Activated naive CD4-positive, alpha-beta T cell treated with anti-CD3 and anti-CD28 coated beads, Interleukin-2, amount 50 U/mL, for 72 hours (primary cell): Measurements from ENCODE around the gene KRT16. TPM values are rescaled to one million over a fixed set of nuclear protein-coding genes. Genes with fewer than 3 reads are reported as not detected.
"Not testable (repeated sequence)": the region's sequence is repeated elsewhere in the genome, so short reads cannot be mapped to it uniquely, and the experiment has no call there.

Source experiments
- ATAC-seq, 2 donors: fragments of 150-1000 bp; cut with Tn5 transposase; 2 replicates each; pipeline ENCODE4 v1.10.0; 2021; ENCODE audit warnings: mild to moderate bottlenecking in 2 of 2, moderate library complexity in 2 of 2
- DNase-seq, 2 donors: peaks; one replicate each; pipeline ENCODE4 v3.0.0; 2021 to 2022; ENCODE audit warnings: low spot score in 2 of 2
- H3K27ac Mint-ChIP-seq, 2 donors: one replicate each; pipeline ENCODE4 v1.8.0; 2022; ENCODE audit warnings: mild to moderate bottlenecking in 2 of 2, mixed read lengths in 2 of 2
- H3K36me3 Mint-ChIP-seq, 2 donors: one replicate each; pipeline ENCODE4 v1.8.0; 2022; ENCODE audit warnings: mixed read lengths in 2 of 2
- H3K9me3 Mint-ChIP-seq, 2 donors: one replicate each; pipeline ENCODE4 v1.8.0; 2022; ENCODE audit warnings: mixed read lengths in 2 of 2
- total RNA-seq, 2 donors: library from RNA; stranded (reverse); gene quantifications; one replicate each; pipeline ENCODE4 v1.2.3, GENCODE V29; 2022

KRT16 gene
- total RNA-seq, 2 donors from 2014 or later, result not detected

DNA sequence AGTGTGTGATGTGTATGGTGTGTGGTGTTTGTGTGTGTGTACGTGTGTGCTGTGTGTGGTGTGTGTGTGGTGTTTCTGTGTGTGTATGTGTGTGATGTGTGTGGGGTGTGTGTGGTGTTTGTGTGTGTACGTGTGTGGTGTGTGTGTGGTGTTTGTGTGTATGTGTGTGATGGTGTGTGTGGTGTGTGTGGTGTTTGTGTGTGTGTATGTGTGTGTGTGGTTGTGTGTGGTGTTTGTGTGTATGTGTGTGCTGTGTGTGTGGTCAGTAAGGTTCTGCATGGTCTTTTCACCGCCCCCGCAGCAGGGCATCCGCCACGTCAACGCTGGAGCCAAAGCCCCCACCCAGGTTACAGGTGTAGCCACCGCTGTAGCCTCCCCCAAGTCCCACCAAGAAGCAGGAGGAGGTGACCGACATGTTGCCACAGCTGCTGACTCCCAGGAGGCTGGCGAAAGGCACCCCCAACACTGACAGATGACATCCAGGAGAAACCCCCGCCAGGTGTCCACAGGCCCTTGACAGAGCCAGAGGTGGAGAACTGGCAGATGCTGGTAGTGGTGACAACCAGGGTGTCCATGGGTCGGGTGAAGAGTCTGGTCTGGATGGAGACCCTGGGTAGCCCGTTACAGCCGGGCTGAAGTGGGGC, 21.1 kb upstream of the KRT16 start:
- H3K9me3 Mint-ChIP-seq, result no peaks in the 10 kb centered on the region
- ATAC-seq, result peak in 1 of 2 donors; percentile 53
- H3K36me3 Mint-ChIP-seq, result no peaks in the 10 kb centered on the region
- H3K27ac Mint-ChIP-seq, result no peak overlapping the region
- peak in 1 of 2 donors; percentile 13 for DNase-seq

DNA sequence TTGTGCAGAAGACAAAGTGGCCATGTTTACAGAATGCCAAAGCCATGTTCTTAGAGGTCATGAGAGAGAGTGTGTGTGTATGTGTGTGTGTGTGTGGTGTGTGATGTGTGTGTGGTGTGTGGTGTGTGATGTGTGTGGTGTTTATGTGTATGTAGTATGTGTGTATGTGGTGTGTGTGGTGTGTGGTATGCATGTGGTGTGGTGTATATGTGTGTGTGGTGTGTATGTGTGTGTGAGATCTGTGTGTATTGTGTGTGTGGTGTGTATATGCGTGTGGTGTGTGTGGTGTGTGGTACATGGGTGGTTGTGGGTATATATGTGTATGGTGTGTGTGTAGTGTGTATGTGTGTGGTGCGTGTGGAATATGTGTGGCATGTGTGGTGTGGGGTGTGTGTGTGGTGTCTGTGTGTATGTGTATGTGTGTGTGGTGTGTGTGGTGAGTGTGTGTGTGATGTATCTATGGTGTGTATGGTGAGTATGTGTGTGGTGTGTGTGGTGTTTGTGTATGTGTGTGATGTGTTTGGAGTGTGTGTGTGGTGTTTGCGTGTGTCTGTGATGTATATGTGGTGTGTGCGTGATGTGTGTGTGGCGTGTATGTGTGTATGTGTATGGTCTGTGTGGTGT, 20.0 kb upstream of the KRT16 start:
- ATAC-seq (no peak), DNase-seq (no peak)
- H3K36me3 Mint-ChIP-seq, result no peaks in the 10 kb centered on the region
- no peak overlapping the region for H3K27ac Mint-ChIP-seq
- H3K9me3 Mint-ChIP-seq, result no peaks in the 10 kb centered on the region

DNA sequence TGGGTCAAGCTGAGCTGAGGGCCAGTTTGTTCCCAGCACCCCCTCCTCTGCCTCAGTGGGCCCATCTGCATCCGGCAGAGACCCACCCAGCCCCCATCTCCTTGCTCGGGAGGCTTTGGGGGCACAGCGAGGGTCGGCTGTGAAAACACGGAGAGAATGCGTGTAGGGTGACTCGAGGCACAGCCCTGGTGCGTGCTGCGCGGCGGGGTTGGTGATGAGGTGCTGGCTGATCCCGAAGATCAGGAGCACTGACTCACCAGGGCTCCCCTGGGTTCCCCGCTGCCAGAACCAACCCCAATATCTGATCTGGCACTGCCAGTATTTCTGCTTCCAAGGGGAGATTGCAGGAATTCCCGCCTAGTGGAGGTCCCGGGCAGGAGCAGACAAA, 19.3 kb upstream of the KRT16 start:
- Mint-ChIP-seq H3K9me3 (no peaks in the 10 kb centered on the region), H3K36me3 (no peaks in the 10 kb centered on the region), H3K27ac (no peak overlapping the region)
- ATAC-seq, result no peak
- no peak for DNase-seq

DNA sequence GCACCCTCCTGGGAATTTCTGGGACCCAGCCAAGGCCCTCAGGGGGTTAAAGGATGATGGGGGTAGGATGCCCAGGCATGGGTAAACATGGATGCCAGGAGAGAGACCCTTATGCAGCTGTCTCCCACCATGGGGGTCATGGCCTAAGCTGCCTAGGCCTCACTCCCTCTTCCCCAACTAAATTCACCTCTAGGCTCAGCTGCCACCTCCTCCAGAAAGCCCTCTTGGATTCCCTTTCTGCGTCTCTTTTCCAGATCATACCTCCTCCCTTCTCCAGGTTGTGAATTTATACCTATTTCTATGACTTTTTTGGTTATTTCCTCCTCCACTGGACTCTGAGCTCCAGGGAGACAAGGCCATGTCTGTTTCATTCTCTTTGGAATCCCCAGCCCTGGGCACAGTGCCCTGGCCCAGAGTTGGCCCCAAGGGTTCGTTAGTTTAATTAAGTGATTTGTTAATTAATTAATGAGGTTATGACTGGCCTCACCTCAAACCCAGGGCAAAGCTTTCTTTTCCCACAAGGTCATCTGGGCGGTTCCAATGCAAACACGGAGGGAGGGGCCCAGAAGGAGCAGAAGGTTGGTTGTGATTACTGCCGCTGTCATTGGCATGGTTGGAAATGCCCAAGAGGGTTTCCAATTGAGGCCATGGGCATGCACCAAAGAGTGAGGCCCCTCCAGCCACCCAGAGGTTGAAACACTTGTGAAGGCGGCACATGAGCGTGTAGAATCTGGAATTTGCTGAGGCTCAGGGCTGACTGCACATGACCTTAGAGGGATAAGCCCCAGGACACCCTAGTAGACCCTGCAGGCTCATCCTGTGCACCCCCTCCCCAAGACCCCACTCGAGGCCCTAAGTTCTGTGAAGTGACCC, 18.7 kb upstream of the KRT16 start:
- DNase-seq, result no peak
- H3K9me3 Mint-ChIP-seq, result no peaks in the 10 kb centered on the region
- H3K36me3 Mint-ChIP-seq, result no peaks in the 10 kb centered on the region
- no peak overlapping the region for H3K27ac Mint-ChIP-seq
- ATAC-seq, result no peak

DNA sequence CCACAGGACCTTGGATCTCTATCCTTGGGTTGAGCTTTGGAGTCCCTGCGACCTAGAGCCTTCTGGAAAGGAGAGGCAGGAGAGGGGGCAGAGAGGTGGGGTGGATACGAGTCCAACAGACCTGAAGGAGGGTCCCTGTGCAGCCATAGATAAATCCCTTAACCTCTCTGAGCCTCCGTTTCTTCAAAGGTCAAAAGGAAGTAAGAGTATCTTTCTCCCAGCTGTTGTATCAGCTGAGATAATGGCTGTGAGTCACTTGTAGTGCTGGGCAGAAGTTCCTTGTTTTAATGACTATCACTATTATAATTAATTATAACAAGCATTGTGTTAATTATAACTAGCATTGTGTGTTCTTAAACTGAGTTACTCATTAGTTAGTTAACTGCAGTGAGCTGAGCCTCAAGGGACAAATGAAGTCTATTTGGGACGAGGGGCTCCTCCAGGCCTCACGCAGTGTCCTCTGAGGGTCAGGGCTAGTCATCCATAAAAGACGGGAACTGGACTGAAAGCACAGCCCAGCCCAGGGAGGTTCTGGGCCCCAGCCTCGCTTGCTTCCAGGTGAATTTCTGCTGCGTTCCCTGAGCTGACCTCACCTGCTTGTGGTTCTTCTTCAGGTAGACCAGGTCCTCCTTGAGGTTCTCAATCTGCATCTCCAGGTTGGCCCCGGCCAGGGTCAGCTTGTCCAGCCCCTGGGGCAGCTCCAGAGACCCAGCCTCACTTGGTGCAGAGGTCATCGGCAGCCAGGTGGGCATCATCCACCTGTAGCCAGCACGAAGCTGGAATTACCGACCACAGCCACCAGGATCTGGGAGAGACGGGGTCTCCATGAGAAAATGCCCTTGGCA, 17.5 kb upstream of the KRT16 start:
- Mint-ChIP-seq H3K9me3 (no peaks in the 10 kb centered on the region), H3K27ac (no peak overlapping the region), H3K36me3 (no peaks in the 10 kb centered on the region)
- DNase-seq (no peak), ATAC-seq (no peak)

DNA sequence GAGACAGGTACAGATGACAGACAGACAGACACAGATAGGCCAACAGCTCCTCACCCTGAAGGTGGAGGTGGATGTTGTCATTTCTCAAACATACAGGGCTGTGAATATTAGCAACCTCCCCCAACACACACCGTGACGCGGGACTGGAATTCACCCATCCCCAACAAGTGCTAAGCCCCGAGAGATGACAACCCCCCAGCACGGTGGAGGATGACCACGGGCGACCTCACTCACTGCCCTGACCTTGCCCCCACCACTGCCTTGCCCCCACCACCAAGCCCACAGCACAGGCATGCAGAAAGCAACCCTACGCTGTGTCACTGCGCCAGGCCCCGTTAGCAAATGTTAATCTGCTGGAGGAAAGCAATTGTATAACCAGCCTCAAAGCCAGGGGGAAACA, 16.7 kb upstream of the KRT16 start:
- no peaks in the 10 kb centered on the region for H3K9me3 Mint-ChIP-seq
- ATAC-seq (no peak), DNase-seq (no peak)
- no peak overlapping the region for H3K27ac Mint-ChIP-seq
- H3K36me3 Mint-ChIP-seq, result no peaks in the 10 kb centered on the region

DNA sequence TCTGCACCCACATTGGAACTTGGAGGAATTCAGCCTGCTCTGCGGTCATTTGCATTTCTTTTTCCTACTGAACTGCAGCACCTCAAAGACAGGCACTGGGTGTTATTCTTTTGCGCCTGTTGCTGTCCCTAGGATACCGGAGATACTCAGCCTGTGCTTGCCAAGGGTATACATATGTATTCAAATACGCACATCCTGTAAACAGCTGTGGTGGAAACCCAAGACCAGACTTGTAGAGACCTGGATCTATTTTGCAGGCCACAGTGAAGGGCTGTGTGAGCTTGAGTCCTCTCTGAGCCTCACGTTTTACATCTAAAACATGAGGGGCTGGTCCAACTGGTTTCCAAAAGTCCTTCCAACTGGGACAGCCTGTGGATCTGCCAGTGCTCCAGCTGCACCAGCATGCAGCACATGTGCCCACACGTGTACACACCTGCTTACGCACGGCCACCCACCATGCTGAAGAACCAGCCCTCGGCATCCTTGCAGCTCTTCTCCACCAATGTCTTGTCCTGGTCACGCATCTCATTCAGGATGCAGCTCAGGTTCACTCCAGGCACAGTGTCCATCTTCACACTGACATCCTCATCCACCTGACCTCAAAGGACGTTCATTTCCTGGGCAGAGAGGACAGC, 16.2 kb upstream of the KRT16 start:
- H3K36me3 Mint-ChIP-seq, DNase-seq, H3K27ac Mint-ChIP-seq, H3K9me3 Mint-ChIP-seq, ATAC-seq: not testable (repeated sequence)

DNA sequence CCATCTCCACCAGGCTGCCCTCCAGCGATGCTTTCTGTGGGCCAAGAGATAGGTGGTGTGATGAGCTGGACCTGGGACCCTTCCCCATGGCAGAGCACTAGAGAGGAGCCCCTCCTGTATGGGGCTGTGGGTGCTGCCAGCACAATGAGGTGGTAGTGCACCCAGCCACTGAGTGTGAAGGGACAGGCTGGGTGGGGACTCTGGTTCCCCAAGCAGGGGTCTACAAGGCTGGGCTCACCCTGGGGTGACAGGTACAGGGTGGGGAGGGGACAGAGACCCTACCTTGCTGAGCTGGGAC, 15.5 kb upstream of the KRT16 start:
- not testable (repeated sequence) for DNase-seq, ATAC-seq, H3K9me3 Mint-ChIP-seq, H3K27ac Mint-ChIP-seq, H3K36me3 Mint-ChIP-seq

DNA sequence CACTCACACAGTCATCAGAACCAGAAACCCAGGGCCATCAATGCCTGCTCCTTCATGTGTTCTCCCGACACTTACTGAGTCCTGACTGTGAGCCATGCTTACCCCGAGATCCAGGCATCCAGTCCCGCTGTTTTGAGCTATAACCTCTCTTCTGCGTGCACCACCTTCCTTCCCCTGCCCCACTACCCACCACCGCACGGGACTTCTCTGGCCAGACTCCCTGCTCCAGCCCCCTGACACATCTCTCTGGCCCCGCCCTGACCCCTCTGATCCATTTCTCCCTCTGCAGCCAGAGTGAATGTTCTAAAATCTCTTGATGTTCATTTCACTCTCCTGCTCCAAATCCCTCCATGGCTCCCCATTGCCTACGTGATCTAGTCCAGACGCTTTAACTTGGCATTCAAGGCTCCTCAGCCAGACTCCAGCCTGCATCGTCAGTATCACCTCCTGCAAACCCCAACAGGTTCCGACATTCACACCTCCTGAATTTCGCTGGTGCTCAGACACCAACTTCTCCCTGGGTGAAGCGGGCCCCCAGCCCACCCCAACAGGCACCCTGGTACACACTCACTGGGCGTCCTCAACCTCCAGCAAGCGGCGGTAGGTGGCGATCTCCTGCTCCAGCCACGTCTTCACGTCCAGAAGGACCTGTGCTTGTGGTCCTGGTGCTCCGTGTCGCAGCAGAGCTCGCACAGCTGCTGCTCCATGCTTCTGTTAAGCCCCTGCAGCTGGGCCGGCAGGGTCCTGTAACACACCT, 14.9 kb upstream of the KRT16 start:
- H3K27ac Mint-ChIP-seq, result no peak overlapping the region
- no peak for DNase-seq
- no peaks in the 10 kb centered on the region for H3K36me3 Mint-ChIP-seq
- no peak for ATAC-seq
- H3K9me3 Mint-ChIP-seq, result no peaks in the 10 kb centered on the region

DNA sequence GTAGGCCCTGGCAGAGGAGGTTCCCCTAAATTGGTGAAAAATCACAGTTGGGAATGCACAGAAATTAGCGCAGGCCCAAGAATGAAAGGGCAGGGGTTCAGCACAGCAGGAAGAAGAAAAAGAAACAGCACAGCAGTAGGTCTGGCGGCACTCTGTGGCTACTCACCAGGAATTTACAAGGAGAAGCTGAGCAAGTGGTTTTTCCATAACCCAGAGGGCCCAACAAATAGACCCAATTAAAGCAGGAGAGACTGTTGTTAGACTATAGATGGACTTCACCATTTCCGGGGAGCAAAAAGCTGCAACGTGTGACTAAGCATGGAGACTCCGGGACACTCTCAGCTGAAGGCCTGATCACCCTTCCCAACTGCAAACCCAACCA, 14.3 kb upstream of the KRT16 start:
- not testable (repeated sequence) for H3K36me3 Mint-ChIP-seq, H3K9me3 Mint-ChIP-seq, ATAC-seq, H3K27ac Mint-ChIP-seq, DNase-seq

DNA sequence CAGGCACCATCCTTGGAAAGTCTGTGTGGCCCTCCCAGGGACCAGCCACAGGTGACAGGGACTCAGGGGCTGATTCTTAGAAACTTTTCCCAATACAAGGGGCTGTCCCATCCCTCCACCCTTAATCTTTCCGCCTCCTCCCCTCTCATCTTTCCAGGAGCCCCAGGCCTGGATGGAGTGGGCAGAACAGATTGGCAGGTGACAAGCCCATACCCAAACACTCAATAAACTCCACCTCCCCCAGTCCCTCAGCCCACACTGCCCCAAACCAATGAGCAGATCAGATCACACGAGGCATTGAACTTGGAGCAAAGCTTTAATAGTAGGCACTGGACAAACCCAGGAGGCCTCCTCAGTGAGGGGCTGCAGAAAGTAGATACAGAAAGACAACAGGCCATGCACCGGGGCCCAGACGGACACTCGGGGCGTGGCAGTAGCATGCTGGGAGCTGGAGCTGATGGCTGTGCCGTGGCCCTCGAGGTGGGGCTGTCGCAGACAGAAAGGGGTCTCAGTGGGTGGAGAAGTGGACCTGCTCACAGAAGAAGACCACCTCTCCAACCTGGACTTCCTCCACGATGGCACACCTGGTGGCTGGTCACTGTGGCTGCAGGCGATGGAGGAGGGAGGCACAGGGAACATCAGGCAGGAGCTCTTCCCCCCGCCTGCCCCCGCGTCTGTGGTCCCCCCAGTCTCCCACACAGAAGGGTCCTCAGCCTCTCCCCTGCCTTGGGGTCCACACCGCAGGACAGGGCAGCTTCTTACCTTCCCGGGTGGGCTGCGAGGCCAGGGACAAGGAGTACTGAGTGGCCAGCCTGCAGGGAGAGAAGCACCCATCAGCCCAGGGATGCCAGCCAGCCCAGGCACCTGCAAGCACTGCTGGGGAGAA, 13.7 kb upstream of the KRT16 start:
- not testable (repeated sequence) for DNase-seq, ATAC-seq, H3K9me3 Mint-ChIP-seq, H3K36me3 Mint-ChIP-seq
- H3K27ac Mint-ChIP-seq, result peak overlapping the region in 1 of 2 donors; percentile 23

DNA sequence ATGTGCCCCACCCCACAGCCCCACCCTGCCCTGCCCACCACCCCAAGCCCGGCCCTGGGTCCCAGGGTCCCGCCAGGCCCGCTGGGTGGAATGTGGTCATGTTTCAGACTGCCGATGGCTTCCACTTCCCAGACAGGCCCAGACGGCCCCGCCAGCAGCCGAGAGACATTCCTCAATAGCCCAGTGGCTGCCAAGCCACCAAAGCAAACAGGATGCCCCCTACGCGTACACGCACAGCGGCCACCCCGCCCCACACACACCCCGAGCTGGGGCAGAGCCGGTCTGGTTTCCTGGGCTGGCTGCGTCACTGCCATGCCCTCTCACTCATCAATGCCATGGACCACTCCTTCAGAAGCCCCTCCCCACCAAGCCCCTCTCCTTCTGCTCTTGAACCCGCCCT, 13.0 kb upstream of the KRT16 start:
- H3K9me3 Mint-ChIP-seq, result no peaks in the 10 kb centered on the region
- DNase-seq (no peak), ATAC-seq (no peak)

DNA sequence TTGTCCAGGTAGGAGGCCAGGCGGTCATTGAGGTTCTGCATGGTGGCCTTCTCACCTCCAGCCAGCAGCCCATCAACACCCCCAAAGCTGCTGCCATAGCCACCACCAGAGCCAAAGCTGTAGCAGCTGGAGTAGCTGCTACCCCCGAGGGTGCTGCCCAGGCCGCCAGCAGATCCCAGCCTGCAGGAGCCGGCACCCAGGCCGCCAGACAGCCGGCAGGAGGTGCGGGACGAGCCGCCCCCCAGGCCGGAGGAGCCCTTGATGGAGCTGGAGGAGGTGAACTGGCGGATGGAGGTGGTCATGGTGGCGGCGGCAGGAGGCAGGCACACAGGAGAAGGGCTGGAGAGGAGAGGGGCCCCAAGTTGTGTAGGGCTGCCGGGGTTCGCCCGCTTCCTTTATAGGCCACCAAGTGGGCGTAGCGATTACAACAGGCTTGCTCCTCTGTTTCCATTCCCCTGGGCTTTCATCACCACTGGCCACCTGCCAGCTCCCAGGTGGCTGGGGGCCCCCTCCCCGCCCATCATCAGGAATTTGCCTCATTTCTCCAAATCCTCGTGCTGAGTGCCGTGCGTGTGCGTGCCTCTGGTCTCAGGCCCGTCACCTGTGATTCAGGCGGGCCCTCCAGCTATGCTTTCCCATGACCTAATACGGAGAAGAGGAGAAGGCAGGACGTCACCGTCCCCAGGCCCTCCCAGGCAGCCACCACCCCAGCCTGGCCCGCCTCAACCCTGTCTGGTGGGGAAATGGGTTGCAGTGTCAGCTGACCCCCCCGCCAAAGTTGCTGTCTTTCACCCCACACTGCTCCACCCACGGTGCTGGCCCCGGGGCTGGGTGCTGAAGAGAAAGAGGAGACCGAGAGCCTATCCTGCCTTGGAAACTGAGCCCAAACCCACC, 11.9 kb upstream of the KRT16 start, which contains the start of gene KRT17:
Gene KRT17 (minus strand): TSS at position 368 of the 894 bp plus-strand sequence. CDS start 66 bp downstream, at position 302.
- ATAC-seq (no peak), DNase-seq (no peak)
- no peaks in the 10 kb centered on the region for H3K36me3 Mint-ChIP-seq
- H3K9me3 Mint-ChIP-seq, result no peaks in the 10 kb centered on the region
- no peak within 1 kb of the TSS for H3K27ac Mint-ChIP-seq

More for the DNA sequence above, 13.0 kb upstream of the KRT16 start:
- H3K27ac Mint-ChIP-seq, result no peak overlapping the region
- H3K36me3 Mint-ChIP-seq, result no peaks in the 10 kb centered on the region

DNA sequence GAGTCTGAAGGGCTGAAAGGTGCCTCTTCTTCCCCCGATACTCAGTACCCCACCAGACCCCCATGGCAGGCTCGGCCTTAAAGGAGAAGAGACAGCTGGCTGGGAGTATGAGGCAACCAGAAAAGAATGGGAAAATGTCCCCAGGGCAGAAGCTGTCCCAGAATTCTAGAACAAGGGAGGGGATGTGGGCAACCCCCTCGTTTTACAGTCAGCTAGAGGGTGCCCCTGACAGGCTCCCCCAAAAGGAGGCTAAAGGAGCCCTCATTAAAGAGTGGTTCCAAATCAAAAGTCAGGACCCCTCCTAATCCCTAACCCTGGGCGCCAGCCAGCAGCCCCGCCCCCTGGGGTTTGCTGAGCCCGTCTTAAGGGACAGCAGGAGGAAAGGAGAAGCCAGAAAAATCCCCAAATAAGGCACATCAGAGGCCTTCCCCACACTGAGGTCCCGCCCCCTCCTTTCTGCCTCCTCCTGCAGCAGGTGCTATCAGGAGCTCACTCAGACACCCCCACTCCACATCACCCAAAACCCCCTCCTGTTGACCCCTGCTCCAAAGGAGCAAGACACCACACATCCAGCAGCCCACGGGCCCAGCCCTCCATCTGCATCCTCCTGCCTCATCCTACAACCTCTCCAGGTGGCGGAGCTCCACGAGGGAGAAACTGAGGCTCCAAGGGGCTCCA, 10.8 kb upstream of the KRT16 start:
- H3K36me3 Mint-ChIP-seq, H3K9me3 Mint-ChIP-seq, H3K27ac Mint-ChIP-seq, DNase-seq, ATAC-seq: not testable (repeated sequence)
